ENCODE results near the gene OTUD3.

DNA sequence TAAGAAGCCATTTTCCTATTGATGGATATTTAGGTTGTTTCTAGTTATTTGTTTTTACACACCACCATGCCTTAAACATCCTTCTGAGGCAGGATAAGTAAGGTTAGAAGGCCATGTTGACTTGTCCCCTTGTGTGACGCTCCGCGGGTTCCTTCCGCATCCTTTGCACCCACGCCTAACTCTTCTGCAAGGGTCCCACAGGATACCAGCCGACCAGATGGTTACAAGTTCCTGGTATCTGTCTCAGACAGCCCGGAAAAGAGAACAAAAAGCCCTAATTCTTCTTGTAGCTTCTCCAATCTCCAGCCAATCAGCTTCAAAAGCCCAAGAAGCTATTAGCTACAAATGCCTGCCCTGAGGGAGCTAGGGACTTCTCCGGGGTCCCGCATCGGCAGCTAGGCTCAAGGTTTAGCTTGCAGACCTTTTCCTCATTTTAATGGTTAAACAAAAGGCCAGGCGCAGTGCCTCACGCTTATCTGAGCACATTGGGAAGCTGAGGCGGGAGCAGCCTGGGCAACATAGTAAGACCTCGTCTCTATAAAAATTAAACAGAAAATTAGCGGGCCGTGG is 4.9 kb upstream of the OTUD3 start:
- TF ChIP-seq POLR2A (IDR thresholded peaks at IDR 0.05; ENCODE audit: low read length) (no peak), GATA1 (IDR thresholded peaks at IDR 0.05; ENCODE audit: low read depth, low read length) (no peak)
